ENCODE results near the gene VCAN.

- TF ChIP-seq POLR2A (IDR thresholded peaks at IDR 0.05; ENCODE audit: low read length) (no peak), GATA1 (IDR thresholded peaks at IDR 0.05; ENCODE audit: low read depth, low read length) (no peak)
These were observed 44.8 kb downstream of the VCAN start for GRCh38 chr5:83516377-83516776.

Data from erythroblast (primary cell).